GM18867 (cell line): ENCODE results near the gene UNC13C.

ENCODE experiments used
- ATAC-seq: cut with Tn5 transposase; IDR thresholded peaks from one replicate; pipeline ENCODE4 v1.9.1; 2021; ENCODE audit warnings: mild to moderate bottlenecking, moderate library complexity; ENCODE audit not compliant: unreplicated experiment

The UNC13C gene

DNA sequence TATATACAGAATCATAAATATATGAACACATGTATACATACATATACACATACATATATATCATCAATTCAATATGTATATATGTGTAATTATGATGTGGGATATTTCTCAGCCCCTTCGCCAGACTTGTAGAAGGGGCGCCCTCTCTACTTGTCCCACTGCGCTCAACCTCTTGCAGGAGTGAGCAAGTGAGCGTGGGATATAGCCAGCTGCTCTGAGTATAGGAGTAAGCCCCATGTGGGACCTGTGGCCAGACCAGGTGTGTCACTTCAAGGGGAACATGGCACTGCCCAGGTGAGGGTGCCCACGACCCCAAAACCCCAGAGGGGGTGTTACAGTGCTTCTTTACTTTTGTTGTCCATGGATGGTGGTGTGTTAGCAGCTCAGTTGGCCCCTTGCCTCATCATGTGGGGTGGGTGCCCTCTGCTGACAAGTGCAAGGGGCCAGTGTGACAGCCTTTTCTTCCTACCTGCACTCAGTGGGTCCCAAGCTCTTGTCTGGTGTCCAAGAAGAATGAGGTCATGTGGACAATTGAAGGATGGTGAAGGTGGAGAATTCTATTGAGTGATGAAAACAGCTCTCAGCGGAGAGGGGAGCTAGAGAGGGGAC is 304.1 kb downstream of the UNC13C start:
- ATAC-seq: no peak

GRCh38 chr15:54288049-54288448 is 309.8 kb downstream of the UNC13C start:
- peak; percentile 45 for ATAC-seq

DNA sequence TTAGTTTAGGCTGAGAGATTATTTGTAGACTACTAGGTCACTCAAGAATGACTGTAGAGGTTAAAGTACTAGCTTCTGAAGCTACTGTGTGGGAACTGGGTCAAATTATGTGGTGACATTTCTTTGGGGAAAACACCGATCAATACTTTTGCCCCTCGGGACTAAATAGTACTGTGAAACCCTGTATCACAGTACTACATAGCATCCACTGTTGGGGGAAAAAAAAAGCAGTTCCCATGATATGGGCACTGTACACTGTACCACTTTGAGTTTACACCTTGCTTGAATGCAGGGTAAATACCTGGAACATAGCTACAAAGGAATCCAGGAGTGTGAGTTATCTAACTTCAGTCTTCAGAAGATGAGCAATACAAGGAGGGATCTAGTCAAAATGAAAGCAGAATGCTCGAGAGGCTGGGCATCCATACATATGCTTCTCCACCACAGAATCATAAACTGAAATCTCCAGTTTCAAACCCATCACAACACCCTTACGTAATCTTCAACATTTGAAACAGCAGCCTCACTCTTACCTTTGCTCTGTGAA is 311.4 kb downstream of the UNC13C start:
- peak; percentile 94 for ATAC-seq

GRCh38 chr15:54298396-54298795 is 320.2 kb downstream of the UNC13C start:
- ATAC-seq: no peak

GRCh38 chr15:54304321-54304720 is 326.1 kb downstream of the UNC13C start:
- ATAC-seq: no peak

DNA sequence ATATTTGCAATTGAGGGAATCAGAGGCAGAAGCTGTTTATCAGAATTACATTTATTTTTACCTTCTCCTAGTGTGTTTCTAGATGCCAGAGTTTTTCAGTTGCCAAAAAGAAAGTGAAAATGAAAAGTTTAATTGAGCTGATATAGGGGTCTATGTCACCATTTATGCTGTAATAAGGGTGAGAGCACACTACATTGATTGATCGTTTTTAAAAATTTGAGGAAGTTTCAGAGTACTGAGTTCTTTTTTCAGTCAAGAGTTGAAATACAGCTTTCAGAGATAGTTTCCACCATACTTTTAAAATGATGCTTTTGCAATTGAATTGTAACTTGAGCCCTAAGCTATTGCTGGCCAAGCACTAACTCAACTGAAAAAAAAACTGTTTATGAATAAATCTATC is 326.9 kb downstream of the UNC13C start:
- ATAC-seq: no peak

GRCh38 chr15:54307252-54307902 is 329.1 kb downstream of the UNC13C start:
- ATAC-seq: peak; percentile 69

DNA sequence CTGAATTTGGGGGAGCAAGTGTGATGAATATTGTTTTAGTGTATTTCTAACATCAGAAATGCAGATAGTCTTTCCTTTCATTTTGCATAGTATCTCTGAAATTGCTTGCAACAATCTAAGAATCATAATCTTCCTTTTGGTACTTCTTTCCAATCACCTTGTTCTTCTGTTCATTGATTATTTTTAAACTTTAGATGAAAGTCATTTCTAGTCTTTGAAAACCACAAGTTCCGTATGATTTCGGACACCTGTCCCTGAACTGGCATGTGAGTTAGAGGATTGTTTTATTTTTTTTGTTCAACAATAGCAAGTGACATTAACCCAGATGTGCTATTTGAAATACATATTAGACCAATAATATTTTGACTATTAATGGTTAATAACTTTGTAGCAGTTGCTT is 329.7 kb downstream of the UNC13C start:
- ATAC-seq: peak; percentile 28

DNA sequence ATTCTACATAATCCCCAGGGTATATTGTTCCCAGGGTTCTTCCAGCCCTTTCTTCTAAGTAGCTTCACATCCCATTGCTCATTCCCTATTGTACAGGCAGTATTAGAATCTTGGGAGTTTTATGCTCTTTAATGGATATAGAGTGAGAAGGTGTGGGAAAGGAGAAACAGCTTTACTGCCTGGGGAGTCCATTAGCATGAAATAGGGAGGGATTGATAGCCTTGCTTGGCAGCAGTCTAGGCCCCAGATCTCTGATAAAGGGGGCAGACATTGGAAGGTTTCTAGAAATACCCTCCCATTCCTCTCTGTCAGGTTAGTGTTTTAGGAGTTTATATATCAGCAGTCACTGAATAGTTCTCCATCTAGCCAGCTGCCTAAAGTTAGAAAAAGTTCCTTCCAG is 334.3 kb downstream of the UNC13C start:
- ATAC-seq: no peak

DNA sequence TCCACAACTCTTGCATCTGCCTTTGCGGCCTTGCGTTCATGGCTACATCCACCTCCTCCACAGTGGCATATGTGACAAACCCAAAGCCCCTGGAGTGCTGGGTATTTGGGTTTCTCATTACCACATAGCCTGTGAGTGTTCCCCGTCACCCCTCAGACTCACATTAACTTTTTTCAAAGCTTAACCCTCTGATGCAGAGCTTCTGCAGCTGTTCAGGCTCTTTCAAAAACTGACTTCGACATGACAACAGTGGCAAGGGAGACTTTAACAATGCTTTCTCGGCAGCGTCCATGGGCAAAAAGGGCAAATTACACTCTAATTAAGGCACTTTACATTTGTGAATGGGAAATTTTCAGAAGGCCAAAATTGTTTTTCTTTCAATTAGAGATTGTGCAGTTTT is 343.2 kb downstream of the UNC13C start:
- ATAC-seq: no peak

DNA sequence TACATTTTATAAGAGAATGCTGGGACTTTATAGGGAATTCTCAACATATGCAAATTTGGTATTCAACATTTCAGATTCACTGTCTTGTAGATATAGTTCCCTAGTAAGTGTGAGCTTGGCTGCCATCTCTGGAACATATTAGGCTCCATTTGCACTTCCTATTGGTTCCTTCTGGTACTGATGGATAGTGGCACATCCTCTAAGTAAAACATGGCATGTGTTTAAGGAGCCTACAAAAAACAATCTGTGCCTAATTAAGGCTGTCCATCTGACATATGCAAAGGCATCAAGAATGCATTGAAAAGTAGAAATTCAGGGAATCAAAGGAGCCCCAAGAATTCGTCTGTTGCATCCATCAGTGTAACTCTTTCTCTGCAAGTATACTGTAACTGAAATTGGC is 344.1 kb downstream of the UNC13C start:
- ATAC-seq: no peak

- ATAC-seq: no peak
These were observed 367.1 kb downstream of the UNC13C start for GRCh38 chr15:54345301-54345700.

DNA sequence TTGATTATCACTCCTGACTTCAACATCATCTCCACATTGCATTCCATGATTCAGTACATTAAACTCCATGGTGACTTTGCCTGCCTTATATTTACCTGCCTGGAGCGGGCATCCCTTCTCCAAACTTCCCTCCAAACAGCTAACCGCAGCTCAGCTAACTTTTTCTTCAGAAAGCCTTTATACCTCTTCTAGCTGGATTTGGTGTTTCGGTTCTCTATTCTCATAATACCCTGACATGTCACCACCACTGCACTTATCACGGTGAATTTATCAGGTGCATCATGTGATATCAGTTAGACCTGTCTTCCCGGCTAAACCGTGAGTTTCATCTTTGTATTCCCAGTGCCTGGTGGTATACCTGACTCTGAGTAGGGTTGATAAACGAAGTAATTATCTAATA is 367.6 kb downstream of the UNC13C start:
- ATAC-seq: no peak

GRCh38 chr15:54347082-54347827 is 369.0 kb downstream of the UNC13C start:
- peak; percentile 80 for ATAC-seq

- ATAC-seq: no peak
These were observed 375.5 kb downstream of the UNC13C start for GRCh38 chr15:54353726-54354125.

DNA sequence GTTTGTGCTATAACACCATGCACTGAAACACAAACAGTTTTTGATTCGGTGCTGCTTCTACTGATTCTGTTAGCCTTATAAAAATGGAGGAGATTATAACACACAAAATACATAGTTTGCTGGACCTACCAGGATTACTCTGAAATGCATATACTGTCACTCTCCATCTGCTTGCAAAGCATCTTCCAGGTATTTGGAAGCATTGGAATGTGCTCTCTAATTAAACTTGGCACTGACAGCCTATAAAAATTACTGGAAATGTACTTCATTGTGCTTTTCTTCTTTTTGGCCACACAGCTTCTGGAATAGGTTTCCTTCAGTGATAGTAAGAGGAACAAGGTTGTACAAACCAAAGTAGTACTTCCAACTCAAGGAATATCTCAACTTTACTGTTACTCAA is 376.1 kb downstream of the UNC13C start:
- no peak for ATAC-seq

GRCh38 chr15:54364961-54365360 is 386.7 kb downstream of the UNC13C start:
- no peak for ATAC-seq

GRCh38 chr15:54373332-54373731 is 395.1 kb downstream of the UNC13C start:
- ATAC-seq: no peak

GRCh38 chr15:54374184-54374952 is 396.1 kb downstream of the UNC13C start:
- ATAC-seq: no peak

DNA sequence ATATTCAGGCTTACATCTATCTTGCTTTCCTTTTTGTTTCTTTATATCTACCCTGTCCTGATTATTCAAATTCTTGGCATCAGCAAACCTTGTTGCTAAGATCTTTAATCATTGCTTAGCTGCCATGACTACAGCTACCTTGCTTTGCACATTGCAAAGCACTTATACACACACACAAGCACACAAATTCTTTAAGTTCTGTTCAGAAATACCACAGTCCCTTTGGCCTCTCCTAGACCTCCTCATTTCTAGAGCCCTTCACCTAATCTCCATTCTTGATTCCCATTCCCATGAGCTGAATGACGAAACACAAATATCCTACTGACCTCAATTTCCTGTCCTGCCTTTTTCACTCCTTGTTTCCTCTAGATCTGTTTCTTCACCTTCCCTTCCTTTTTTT is 409.6 kb downstream of the UNC13C start:
- ATAC-seq: no peak

- ATAC-seq: no peak
These were observed 410.5 kb downstream of the UNC13C start for GRCh38 chr15:54388746-54389145.
